ENCODE data around the gene MMP17. TPM values are rescaled to one million over a fixed set of nuclear protein-coding genes. Genes with fewer than 3 reads are reported as not detected.

The MMP17 gene
- total and polyA plus RNA-seq, 4 donors: 0.17 to 0.37 (median 0.24) TPM; not detected in 1

GRCh38 chr12:131844656-131845055, 16.5 kb downstream of the MMP17 start:
- 90% methylated on average over 25 of the region's 25 CpGs for WGBS
- no peak for DNase-seq (ENCODE audit: low spot score)
- TF ChIP-seq ATF3 (IDR thresholded peaks at IDR 0.05) (no peak), NR2F2 (IDR thresholded peaks at IDR 0.05) (no peak), ZBTB33 (IDR thresholded peaks at IDR 0.05) (no peak), YY1 (IDR thresholded peaks at IDR 0.05) (no peak), JUND (IDR thresholded peaks at IDR 0.05) (no peak), EGR1 (IDR thresholded peaks at IDR 0.05; ENCODE audit: low read depth in 2 of 2) (no peak), MAX (IDR thresholded peaks at IDR 0.05) (no peak), SP1 (IDR thresholded peaks at IDR 0.05) (no peak), HNF4G (IDR thresholded peaks at IDR 0.05) (no peak)

GRCh38 chr12:131845121-131845520, 16.9 kb downstream of the MMP17 start:
- Histone ChIP-seq H3K27ac (ENCODE audit: low read depth in 1 of 2, low read length in 2 of 2) (no peak overlapping the region), H3K9ac (ENCODE audit: low read depth in 1 of 2, low read length in 2 of 2) (no peak overlapping the region), H3K27me3 (ENCODE audit: control insufficient read depth in 4 of 4, insufficient read depth in 4 of 4, low read length in 3 of 4) (no peaks in the 10 kb centered on the region), H3K4me1 (ENCODE audit: control insufficient read depth in 4 of 4, insufficient read depth in 4 of 4, low read length in 3 of 4) (no peaks in the 10 kb centered on the region), H3K4me3 (ENCODE audit: low read depth in 1 of 3, low read length in 3 of 3) (no peak overlapping the region), H3K36me3 (ENCODE audit: control insufficient read depth in 4 of 4, insufficient read depth in 3 of 4, low read depth in 1 of 4, low read length in 3 of 4) (no peaks in the 10 kb centered on the region), H3K9me3 (ENCODE audit: control insufficient read depth in 4 of 4, low read length in 3 of 4) (no peaks in the 10 kb centered on the region)
- TF ChIP-seq RXRA (IDR thresholded peaks at IDR 0.05): no peak
- no peak for TF ChIP-seq TAF1 (conservative IDR thresholded peaks at IDR 0.05)
- no peak for TF ChIP-seq EGR1 (IDR thresholded peaks at IDR 0.05; ENCODE audit: low read depth in 2 of 2)
- no peak for TF ChIP-seq SP1 (IDR thresholded peaks at IDR 0.05)
- no peak for TF ChIP-seq REST (IDR thresholded peaks at IDR 0.05)
- no peak for TF ChIP-seq FOXA1 (IDR thresholded peaks at IDR 0.05)
- no peak for TF ChIP-seq JUND (IDR thresholded peaks at IDR 0.05)
- TF ChIP-seq ATF3 (IDR thresholded peaks at IDR 0.05): no peak
- no peak for TF ChIP-seq FOXA2 (IDR thresholded peaks at IDR 0.05)
- no peak for TF ChIP-seq GABPA (IDR thresholded peaks at IDR 0.05 in 1 of 2, conservative IDR thresholded peaks at IDR 0.05 in 1 of 2)
- no peak for TF ChIP-seq CTCF (IDR thresholded peaks at IDR 0.05; ENCODE audit: low read depth, low read length, missing input control)
- no peak for TF ChIP-seq HNF4A (conservative IDR thresholded peaks at IDR 0.05)
- no peak for TF ChIP-seq HNF4G (IDR thresholded peaks at IDR 0.05)
- TF ChIP-seq RAD21 (IDR thresholded peaks at IDR 0.05): no peak
- TF ChIP-seq NR2F2 (IDR thresholded peaks at IDR 0.05): no peak
- TF ChIP-seq YY1 (IDR thresholded peaks at IDR 0.05): no peak
- TF ChIP-seq ZBTB33 (IDR thresholded peaks at IDR 0.05): no peak
- TF ChIP-seq MAX (IDR thresholded peaks at IDR 0.05): no peak
- DNase-seq (ENCODE audit: low spot score): no peak
- 94% methylated on average over 29 of the region's 29 CpGs for WGBS

More at GRCh38 chr12:131844656-131845055, 16.5 kb downstream of the MMP17 start:
- H3K4me3 ChIP-seq (ENCODE audit: low read depth in 1 of 3, low read length in 3 of 3): no peak overlapping the region
- H3K27ac ChIP-seq (ENCODE audit: low read depth in 1 of 2, low read length in 2 of 2): no peak overlapping the region
- no peaks in the 10 kb centered on the region for H3K36me3 ChIP-seq (ENCODE audit: control insufficient read depth in 4 of 4, insufficient read depth in 3 of 4, low read depth in 1 of 4, low read length in 3 of 4)
- H3K4me1 ChIP-seq (ENCODE audit: control insufficient read depth in 4 of 4, insufficient read depth in 4 of 4, low read length in 3 of 4): no peaks in the 10 kb centered on the region
- no peak overlapping the region for H3K9ac ChIP-seq (ENCODE audit: low read depth in 1 of 2, low read length in 2 of 2)
- H3K27me3 ChIP-seq (ENCODE audit: control insufficient read depth in 4 of 4, insufficient read depth in 4 of 4, low read length in 3 of 4): no peaks in the 10 kb centered on the region
- H3K9me3 ChIP-seq (ENCODE audit: control insufficient read depth in 4 of 4, low read length in 3 of 4): no peaks in the 10 kb centered on the region
